ENCODE results near the gene NTHL1.

DNA sequence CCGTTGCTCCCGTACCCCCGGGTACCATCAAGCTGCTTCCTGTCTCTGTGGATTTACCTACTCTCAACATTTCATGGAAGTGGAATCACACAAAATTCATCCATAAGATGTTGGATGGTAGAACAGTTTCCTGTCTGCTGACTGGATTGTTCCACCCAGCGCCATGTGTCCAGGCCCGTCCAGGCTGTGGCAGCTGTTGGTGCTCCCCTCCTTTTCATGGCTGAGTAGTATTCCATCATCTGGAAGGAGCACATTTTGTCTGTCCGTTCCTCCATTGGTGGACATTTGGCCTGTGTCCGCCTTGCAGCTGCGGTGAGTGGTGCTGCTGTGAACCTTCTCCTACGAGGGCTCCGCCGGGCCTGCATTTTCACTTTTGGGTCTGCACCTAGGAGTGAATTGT lies 18.5 kb upstream of the NTHL1 start:
- TF ChIP-seq CTCF (conservative IDR thresholded peaks at IDR 0.05 in 1 of 2, IDR thresholded peaks at IDR 0.05 in 1 of 2; ENCODE audit: low read depth in 1 of 2, low read length in 2 of 2) (no peak), EZH2 (IDR thresholded peaks at IDR 0.05; ENCODE audit: low read length, missing control alignments) (no peak)
